ENCODE results near the gene THEMIS2.
"Not testable (repeated sequence)": the region's sequence is repeated elsewhere in the genome, so short reads cannot be mapped to it uniquely, and the experiment has no call there.

THEMIS2 gene

GRCh38 chr1:27872059-27872801 is at the start of gene THEMIS2:
Gene THEMIS2 (plus strand): TSS chr1:27872544. CDS start chr1:27872572, 28 bp downstream.
- no peaks in the 10 kb centered on the region for H3K79me2 ChIP-seq (ENCODE audit: low read length)
- peak; percentile 64 for DNase-seq
- H3K9me2 ChIP-seq (replicated peaks; ENCODE audit: insufficient read depth, low read length): no peaks in the 10 kb centered on the region
- peak within 1 kb of the TSS; percentile 91 for H3K4me3 ChIP-seq (ENCODE audit: low read length)
- no peaks in the 10 kb centered on the region for H3K27me3 ChIP-seq (replicated peaks; ENCODE audit: insufficient read depth, low read length)
- peak within 1 kb of the TSS; percentile 100 for H3K4me2 ChIP-seq (ENCODE audit: low read depth, low read length)
- H2AFZ ChIP-seq (ENCODE audit: low read length): peak within 1 kb of the TSS; percentile 99
- no peak within 1 kb of the TSS for H3K27ac ChIP-seq (ENCODE audit: low read length)
- TF ChIP-seq CTCF (IDR thresholded peaks at IDR 0.05; ENCODE audit: low read length) (no peak), EZH2phosphoT487 (IDR thresholded peaks at IDR 0.05; ENCODE audit: low read length) (no peak), EZH2 (optimal IDR thresholded peaks at IDR 0.05; ENCODE audit: low read depth, low read length) (no peak)
- no peaks in the 10 kb centered on the region for H3K36me3 ChIP-seq (replicated peaks; ENCODE audit: insufficient read depth, low read length)
- H3K9ac ChIP-seq (ENCODE audit: low read length): peak within 1 kb of the TSS; percentile 66
- peaks cover 11% of the 10 kb centered on the region for H3K4me1 ChIP-seq (ENCODE audit: low read length)
- no peaks in the 10 kb centered on the region for H3F3A ChIP-seq (ENCODE audit: insufficient read depth, low read length)
- H4K20me1 ChIP-seq (ENCODE audit: insufficient read depth, low read length): no peaks in the 10 kb centered on the region
- no peaks in the 10 kb centered on the region for H3K9me3 ChIP-seq (replicated peaks; ENCODE audit: insufficient read depth, low read length)

- Histone ChIP-seq H3K9ac (ENCODE audit: low read length) (no peak overlapping the region), H3K4me2 (ENCODE audit: low read depth, low read length) (no peak overlapping the region), H3K27me3 (replicated peaks; ENCODE audit: insufficient read depth, low read length) (no peaks in the 10 kb centered on the region), H2AFZ (ENCODE audit: low read length) (no peak overlapping the region), H3F3A (ENCODE audit: insufficient read depth, low read length) (no peaks in the 10 kb centered on the region; the same call in 1 of the 2 replicates), H3K27ac (ENCODE audit: low read length) (no peak overlapping the region), H4K20me1 (ENCODE audit: insufficient read depth, low read length) (no peaks in the 10 kb centered on the region), H3K4me1 (ENCODE audit: low read length) (no peaks in the 10 kb centered on the region), H3K4me3 (ENCODE audit: low read length) (no peak overlapping the region), H3K9me2 (replicated peaks; ENCODE audit: insufficient read depth, low read length) (no peaks in the 10 kb centered on the region), H3K79me2 (ENCODE audit: low read length) (no peaks in the 10 kb centered on the region), H3K36me3 (replicated peaks; ENCODE audit: insufficient read depth, low read length) (0 out of 2 replicates have a peak, but pooled peaks cover 7% of the 10 kb centered on the region), H3K9me3 (replicated peaks; ENCODE audit: insufficient read depth, low read length) (no peaks in the 10 kb centered on the region)
- no peak for DNase-seq
- TF ChIP-seq EZH2phosphoT487 (IDR thresholded peaks at IDR 0.05; ENCODE audit: low read length) (no peak), CTCF (IDR thresholded peaks at IDR 0.05; ENCODE audit: low read length) (no peak), EZH2 (optimal IDR thresholded peaks at IDR 0.05; ENCODE audit: low read depth, low read length) (no peak)
These were observed 48.6 kb upstream of the THEMIS2 start for GRCh38 chr1:27823784-27824183.

GRCh38 chr1:27824411-27824810 is 47.9 kb upstream of the THEMIS2 start:
- H3K27me3 ChIP-seq (replicated peaks; ENCODE audit: insufficient read depth, low read length): no peaks in the 10 kb centered on the region
- DNase-seq: no peak
- TF ChIP-seq EZH2 (optimal IDR thresholded peaks at IDR 0.05; ENCODE audit: low read depth, low read length) (no peak), CTCF (IDR thresholded peaks at IDR 0.05; ENCODE audit: low read length) (no peak), EZH2phosphoT487 (IDR thresholded peaks at IDR 0.05; ENCODE audit: low read length) (no peak)
- no peaks in the 10 kb centered on the region for H3K9me2 ChIP-seq (replicated peaks; ENCODE audit: insufficient read depth, low read length)
- no peaks in the 10 kb centered on the region for H4K20me1 ChIP-seq (ENCODE audit: insufficient read depth, low read length)
- H3K9ac ChIP-seq (ENCODE audit: low read length): no peak overlapping the region
- H3K4me1 ChIP-seq (ENCODE audit: low read length): no peaks in the 10 kb centered on the region
- H3K9me3 ChIP-seq (replicated peaks; ENCODE audit: insufficient read depth, low read length): no peaks in the 10 kb centered on the region
- no peaks in the 10 kb centered on the region; the same call in 1 of the 2 replicates for H3F3A ChIP-seq (ENCODE audit: insufficient read depth, low read length)
- H3K27ac ChIP-seq (ENCODE audit: low read length): no peak overlapping the region
- no peak overlapping the region for H3K4me3 ChIP-seq (ENCODE audit: low read length)
- no peak overlapping the region for H2AFZ ChIP-seq (ENCODE audit: low read length)
- no peak overlapping the region for H3K4me2 ChIP-seq (ENCODE audit: low read depth, low read length)
- no peaks in the 10 kb centered on the region for H3K79me2 ChIP-seq (ENCODE audit: low read length)
- 0 out of 2 replicates have a peak, but pooled peaks cover 7% of the 10 kb centered on the region for H3K36me3 ChIP-seq (replicated peaks; ENCODE audit: insufficient read depth, low read length)

GRCh38 chr1:27829339-27829960 is 42.9 kb upstream of the THEMIS2 start:
- not testable (repeated sequence) for DNase-seq; H3K9me3 ChIP-seq (replicated peaks; ENCODE audit: insufficient read depth, low read length); H3K4me1 ChIP-seq (ENCODE audit: low read length); H4K20me1 ChIP-seq (ENCODE audit: insufficient read depth, low read length); H3K36me3 ChIP-seq (replicated peaks; ENCODE audit: insufficient read depth, low read length); H3K27me3 ChIP-seq (replicated peaks; ENCODE audit: insufficient read depth, low read length); H3F3A ChIP-seq (ENCODE audit: insufficient read depth, low read length); H3K27ac ChIP-seq (ENCODE audit: low read length); H3K9me2 ChIP-seq (replicated peaks; ENCODE audit: insufficient read depth, low read length)
- peak overlapping the region; percentile 79 for H2AFZ ChIP-seq (ENCODE audit: low read length)
- H3K79me2 ChIP-seq (ENCODE audit: low read length): peaks cover 39% of the 10 kb centered on the region
- peak overlapping the region; percentile 86 for H3K4me3 ChIP-seq (ENCODE audit: low read length)
- H3K4me2 ChIP-seq (ENCODE audit: low read depth, low read length): peak overlapping the region; percentile 60; the same call in 1 of the 2 replicates
- peak overlapping the region; percentile 93; the same call in 1 of the 2 replicates for H3K9ac ChIP-seq (ENCODE audit: low read length)
